B cell (primary cell): ENCODE results near the gene ATRNL1. TPM values are rescaled to one million over a fixed set of nuclear protein-coding genes. Genes with fewer than 3 reads are reported as not detected.

Source experiments
- ATAC-seq: fragments of 200-7000 bp; cut with Tn5 transposase; one replicate; pipeline ENCODE4 v1.10.0; 2021; ENCODE audit warnings: low read depth, mild to moderate bottlenecking, moderate number of reproducible peaks, moderate library complexity
- CTCF ChIA-PET: fragments of 350-600 bp; sonication (Branson Sonifier 250); formaldehyde crosslinking; loops from one replicate; lab custom pipeline; 2021; ENCODE audit warnings: antibody characterized with exemption, inconsistent platforms; lab: Charles Lee
- POLR2A ChIA-PET: fragments of 350-600 bp; sonication (Branson Sonifier 250); formaldehyde crosslinking; loops from one replicate; lab custom pipeline; 2021; ENCODE audit warnings: antibody characterized with exemption; lab: Charles Lee
- DNase-seq: peaks from one replicate; pipeline ENCODE4 v3.0.0; 2013
- H2AFZ ChIP-seq: 2 replicates; pipeline ENCODE4 v1.6.1; 2012; ENCODE audit warnings: mild to moderate bottlenecking, low read depth, low read length; ENCODE audit not compliant: insufficient read depth, poor library complexity, severe bottlenecking
- H3K27ac ChIP-seq, 2 donors: 1 replicate in 1 of 2; 2 replicates in 1 of 2; pipeline ENCODE4 v1.5.1; 2012 to 2013; ENCODE audit warnings: low read length in 2 of 2, mild to moderate bottlenecking in 2 of 2, moderate library complexity in 1 of 2
- H3K27me3 ChIP-seq, 4 experiments: fragments of 200-600 bp in 1 of 4; sonication (generic) in 1 of 4; replicated peaks in 1 of 4; 1 replicate in 2 of 4; 2 replicates in 2 of 4; pipeline versions ENCODE4 v1.6.1 to v1.7.0; 2013 to 2016; ENCODE audit warnings: low read length in 3 of 4, mild to moderate bottlenecking in 2 of 4, mixed read lengths in 1 of 4, moderate library complexity in 1 of 4; ENCODE audit not compliant: insufficient read depth in 4 of 4, control insufficient read depth in 3 of 4; ENCODE audit errors: control extremely low read depth in 1 of 4
- H3K36me3 ChIP-seq, 2 experiments: replicated peaks in 1 of 2; 1 replicate in 1 of 2; 2 replicates in 1 of 2; pipeline versions ENCODE4 v1.6.1 to v1.7.1; 2013; ENCODE audit warnings: low read length in 1 of 2; ENCODE audit not compliant: insufficient read depth in 2 of 2, control insufficient read depth in 1 of 2; ENCODE audit errors: control extremely low read depth in 1 of 2, extremely low read depth in 1 of 2
- H3K4me1 ChIP-seq, 2 donors: fragments of 200-600 bp in 1 of 2; sonication (generic) in 1 of 2; 1 replicate in 1 of 2; 2 replicates in 1 of 2; pipeline versions ENCODE4 v1.5.1 to v1.6.1; 2013 to 2017; ENCODE audit warnings: low read length in 2 of 2; ENCODE audit not compliant: control insufficient read depth in 2 of 2, insufficient read depth in 2 of 2
- H3K4me2 ChIP-seq: replicated peaks from 2 replicates; pipeline ENCODE3; 2012; ENCODE audit warnings: mild to moderate bottlenecking, low read depth, low read length; ENCODE audit not compliant: poor library complexity, severe bottlenecking
- H3K4me3 ChIP-seq, 5 experiments: fragments of 200-600 bp in 1 of 5; sonication (generic) in 1 of 5; 1 replicate in 3 of 5; 2 replicates in 2 of 5; pipeline versions ENCODE4 v1.5.1 to v1.7.0; 2011 to 2016; ENCODE audit warnings: low read length in 4 of 5, mild to moderate bottlenecking in 4 of 5, low read depth in 2 of 5, control low read depth in 1 of 5, moderate library complexity in 1 of 5; ENCODE audit not compliant: insufficient read depth in 1 of 5; ENCODE audit errors: control extremely low read depth in 1 of 5, extremely low read depth in 1 of 5
- H3K79me2 ChIP-seq: fragments of 200-600 bp; sonication (generic); one replicate; pipeline ENCODE4 v1.6.0; 2016; ENCODE audit warnings: low read length; ENCODE audit not compliant: control insufficient read depth, insufficient read depth
- H3K9ac ChIP-seq: fragments of 200-600 bp; sonication (generic); 2 replicates; pipeline ENCODE4 v1.6.1; 2017; ENCODE audit warnings: mild to moderate bottlenecking, low read length, moderate library complexity
- H3K9me3 ChIP-seq, 3 donors: one replicate each; pipeline versions ENCODE4 v1.6.1 to v1.7.1; 2013; ENCODE audit warnings: low read length in 2 of 3; ENCODE audit not compliant: control insufficient read depth in 2 of 3, insufficient read depth in 1 of 3; ENCODE audit errors: control extremely low read depth in 1 of 3
- H4K20me1 ChIP-seq: 2 replicates; pipeline ENCODE4 v1.6.0; 2012; ENCODE audit warnings: mild to moderate bottlenecking, low read length; ENCODE audit not compliant: insufficient read depth, control insufficient read depth, poor library complexity, severe bottlenecking
- H3K27ac Mint-ChIP-seq: one replicate; pipeline ENCODE4 v1.8.0; 2021; ENCODE audit warnings: mixed read lengths
- H3K27me3 Mint-ChIP-seq: one replicate; pipeline ENCODE4 v1.8.0; 2021; ENCODE audit warnings: mixed read lengths
- H3K4me1 Mint-ChIP-seq: one replicate; pipeline ENCODE4 v1.8.0; 2021; ENCODE audit warnings: mixed read lengths
- H3K4me3 Mint-ChIP-seq: one replicate; pipeline ENCODE4 v1.8.0; 2021; ENCODE audit warnings: mixed read lengths
- H3K9me3 Mint-ChIP-seq: one replicate; pipeline ENCODE4 v1.8.0; 2022; ENCODE audit warnings: mixed read lengths; ENCODE audit not compliant: insufficient read depth
- CTCF ChIP-seq: fragments of 200-600 bp; IDR thresholded peaks from one replicate; pipeline ENCODE4 v1.8.0; 2022; ENCODE audit warnings: antibody characterized with exemption, mild to moderate bottlenecking
- EZH2 ChIP-seq: IDR thresholded peaks from 2 replicates; pipeline ENCODE4 v1.6.1; 2012; ENCODE audit warnings: borderline replicate concordance, low read depth, mild to moderate bottlenecking, moderate library complexity, low read length; ENCODE audit not compliant: insufficient read depth, poor library complexity, severe bottlenecking
- WGBS: methylation state at CpG from one replicate; pipeline ENCODE4 v1.1.5; 2013; ENCODE audit warnings: missing lambda C conversion rate; ENCODE audit not compliant: insufficient coverage; 5-methylcytosine and 5-hydroxymethylcytosine counted together
- intact Hi-C: fragments of 100-400 bp; cut with micrococcal nuclease; formaldehyde crosslinking; loops from one replicate; pipeline ENCODE4 v1.10.0; 2022
- polyA plus RNA-seq: library from polyadenylated mRNA; depleted of rRNA; stranded (reverse); fragments of >200 nt; gene quantifications from 2 replicates; pipeline ENCODE4 v1.2.3, GENCODE V29; 2012
- total RNA-seq, 2 donors: library from RNA; stranded (reverse); fragments of 120-200 nt in 1 of 2; gene quantifications; 1 replicate in 1 of 2; 2 replicates in 1 of 2; pipeline versions ENCODE4 v1.2.3 to v1.2.4, GENCODE V29; 2013 to 2022

ATRNL1 gene
- total and polyA plus RNA-seq, 2 donors (not counting 1 experiment from before 2014, with no cell fraction given) = 0.24 to 2.2 TPM

GRCh38 chr10:115638246-115638645 is 545.1 kb downstream of the ATRNL1 start:
- no peaks in the 10 kb centered on the region for H3K27me3 Mint-ChIP-seq
- H3K4me1 ChIP-seq = no peaks in the 10 kb centered on the region
- TF ChIP-seq EZH2 (no peak), CTCF (no peak)
- peaks cover 2% of the 10 kb centered on the region for H3K9me3 Mint-ChIP-seq
- DNase-seq (no peak), ATAC-seq (no peak)
- no peaks in the 10 kb centered on the region for H3K79me2 ChIP-seq
- no peak overlapping the region for H3K9ac ChIP-seq
- H3K4me1 Mint-ChIP-seq = no peaks in the 10 kb centered on the region
- no peak overlapping the region for H2AFZ ChIP-seq
- no peak overlapping the region for H3K4me2 ChIP-seq
- H3K27ac ChIP-seq = no peak overlapping the region
- H3K27me3 ChIP-seq = no peaks in the 10 kb centered on the region
- no peaks in the 10 kb centered on the region for H3K36me3 ChIP-seq
- intact Hi-C loops = no loop called here
- no peaks in the 10 kb centered on the region for H4K20me1 ChIP-seq
- no peak overlapping the region for H3K4me3 Mint-ChIP-seq
- H3K9me3 ChIP-seq = no peaks in the 10 kb centered on the region
- POLR2A ChIA-PET = no interaction called here
- WGBS = no CpG with 5 or more reads among the region's 1 CpG
- no peak overlapping the region for H3K4me3 ChIP-seq
- H3K27ac Mint-ChIP-seq = no peak overlapping the region
- CTCF ChIA-PET = no interaction called here

GRCh38 chr10:115649217-115649616 is 556.1 kb downstream of the ATRNL1 start:
- Histone ChIP-seq H3K4me1 (no peaks in the 10 kb centered on the region), H3K27me3 (no peaks in the 10 kb centered on the region), H4K20me1 (no peaks in the 10 kb centered on the region), H3K79me2 (no peaks in the 10 kb centered on the region), H3K9ac (no peak overlapping the region), H2AFZ (no peak overlapping the region), H3K9me3 (no peaks in the 10 kb centered on the region), H3K4me3 (no peak overlapping the region), H3K4me2 (no peak overlapping the region), H3K36me3 (no peaks in the 10 kb centered on the region), H3K27ac (no peak overlapping the region)
- DNase-seq (no peak), ATAC-seq (no peak)
- H3K4me1 Mint-ChIP-seq = no peaks in the 10 kb centered on the region
- ChIA-PET CTCF (no interaction called here), POLR2A (no interaction called here)
- TF ChIP-seq EZH2 (no peak), CTCF (no peak)
- intact Hi-C loops = no loop called here
- H3K27ac Mint-ChIP-seq = no peak overlapping the region
- 60% methylated on average over 1 of the region's 3 CpGs for WGBS
- H3K27me3 Mint-ChIP-seq = no peaks in the 10 kb centered on the region
- no peak overlapping the region for H3K4me3 Mint-ChIP-seq
- no peaks in the 10 kb centered on the region for H3K9me3 Mint-ChIP-seq
